Gastrocnemius medialis (tissue), 4 donors: ENCODE results near the gene PRKN.

Source experiments
- CTCF ChIP-seq, 5 experiments: fragments of 450-650 bp in 3 of 5; fragments of 200-600 bp in 2 of 5; sonication (generic) in 2 of 5; IDR thresholded peaks in 4 of 5; conservative IDR thresholded peaks in 1 of 5; 1 replicate in 4 of 5; 2 replicates in 1 of 5; pipeline ENCODE4 v1.5.1; 2016 to 2019; ENCODE audit warnings: antibody characterized with exemption in 5 of 5, mild to moderate bottlenecking in 3 of 5, moderate library complexity in 3 of 5
- POLR2A ChIP-seq, 2 donors: fragments of 450-650 bp; IDR thresholded peaks; one replicate each; pipeline ENCODE4 v1.6.1; 2017; ENCODE audit warnings: antibody characterized with exemption in 2 of 2, mild to moderate bottlenecking in 2 of 2, moderate library complexity in 2 of 2

- no peak for TF ChIP-seq CTCF (IDR thresholded peaks at IDR 0.05 in 4 of 5, conservative IDR thresholded peaks at IDR 0.05 in 1 of 5)
- TF ChIP-seq POLR2A (IDR thresholded peaks at IDR 0.05): no peak
Observed at GRCh38 chr6:162706232-162706631, 21.3 kb downstream of the PRKN start.
